ENCODE measurements around the gene DNAJC10.
"Not testable (repeated sequence)": the region's sequence is repeated elsewhere in the genome, so short reads cannot be mapped to it uniquely, and the experiment has no call there.

Gene DNAJC10

DNA sequence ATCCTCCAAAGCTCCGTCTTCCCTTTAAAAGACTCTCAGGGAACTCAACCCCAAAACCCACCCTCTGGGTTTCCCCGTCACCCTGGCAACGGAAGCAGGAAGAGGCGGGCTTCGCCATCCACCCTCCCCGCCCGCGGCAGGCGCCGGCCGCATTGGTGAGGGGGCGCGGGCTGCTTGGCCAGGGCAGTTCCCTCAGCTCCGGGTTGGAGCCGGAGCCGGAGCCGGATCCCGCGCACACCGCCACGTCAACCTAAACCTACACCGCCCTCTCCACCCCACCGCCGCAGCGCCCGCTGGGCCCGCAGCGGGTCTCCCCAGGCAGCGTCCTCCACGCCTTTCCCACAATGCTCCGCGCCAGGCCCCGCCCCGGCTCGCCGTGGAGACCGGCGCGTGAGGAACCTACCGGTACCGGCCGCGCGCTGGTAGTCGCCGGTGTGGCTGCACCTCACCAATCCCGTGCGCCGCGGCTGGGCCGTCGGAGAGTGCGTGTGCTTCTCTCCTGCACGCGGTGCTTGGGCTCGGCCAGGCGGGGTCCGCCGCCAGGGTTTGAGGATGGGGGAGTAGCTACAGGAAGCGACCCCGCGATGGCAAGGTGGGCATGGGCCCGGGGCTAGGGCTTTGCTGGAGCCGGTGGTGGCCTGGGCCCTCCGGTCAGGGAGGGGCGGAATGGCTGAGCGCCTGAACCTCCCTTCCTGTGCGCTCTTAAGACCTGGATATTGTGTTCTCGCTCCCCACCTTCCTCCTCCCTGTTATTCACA, at the start of gene DNAJC10:
DNAJC10 (plus strand) TSS at position 366 of the 758 bp plus-strand sequence. CDS start 1,830 bp downstream, outside the sequence.
- peak; percentile 25 for FAIRE-seq

DNA sequence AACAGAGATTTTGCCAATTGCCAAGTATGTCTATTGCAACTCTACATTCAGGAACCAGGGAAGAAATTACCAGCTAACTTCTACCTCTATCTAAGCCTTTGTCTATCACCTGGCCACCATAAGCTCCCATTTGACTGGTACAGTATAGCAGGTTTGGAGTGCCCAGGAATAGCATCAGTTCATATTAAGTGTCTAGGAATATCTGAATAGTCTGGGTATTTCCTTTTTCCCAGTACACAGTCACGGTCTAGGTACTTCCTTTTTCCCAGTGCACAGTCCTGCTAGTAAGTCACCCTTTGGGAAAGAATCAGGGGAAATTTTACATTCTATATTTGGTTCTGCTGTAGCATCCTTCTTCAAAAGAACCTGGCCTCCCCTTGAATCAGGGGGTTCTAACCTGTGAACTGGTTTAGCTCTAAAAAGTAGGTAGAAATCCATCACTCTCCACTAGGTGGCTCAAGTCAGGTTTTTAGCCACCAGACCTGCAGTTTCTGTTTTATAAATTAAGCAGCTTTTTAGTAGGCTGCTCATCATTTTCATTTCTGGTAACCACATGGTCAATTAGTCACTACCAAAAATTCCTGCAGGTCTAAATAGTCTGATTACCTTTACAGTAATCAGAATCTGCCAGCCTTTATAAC, 49.3 kb upstream of the DNAJC10 start:
- FAIRE-seq = no peak

DNA sequence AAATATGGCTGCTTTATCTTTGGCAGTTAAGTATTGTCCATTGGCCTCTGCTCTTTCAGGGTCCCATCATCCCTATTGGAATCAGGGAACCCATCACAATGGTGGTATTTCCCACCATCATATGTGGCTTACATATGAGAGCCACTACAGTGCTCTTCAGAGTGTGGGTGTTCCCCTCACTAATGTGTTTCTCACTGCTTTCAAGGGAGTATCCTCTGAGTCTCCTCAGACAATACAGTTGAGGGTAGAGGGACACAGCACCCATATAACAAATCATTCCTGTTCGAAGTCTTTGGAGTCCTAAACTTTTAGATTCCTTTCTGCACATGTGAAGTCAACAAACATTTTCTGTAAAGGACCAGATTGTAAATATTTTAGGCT, 48.8 kb upstream of the DNAJC10 start:
- FAIRE-seq = no peak

DNA sequence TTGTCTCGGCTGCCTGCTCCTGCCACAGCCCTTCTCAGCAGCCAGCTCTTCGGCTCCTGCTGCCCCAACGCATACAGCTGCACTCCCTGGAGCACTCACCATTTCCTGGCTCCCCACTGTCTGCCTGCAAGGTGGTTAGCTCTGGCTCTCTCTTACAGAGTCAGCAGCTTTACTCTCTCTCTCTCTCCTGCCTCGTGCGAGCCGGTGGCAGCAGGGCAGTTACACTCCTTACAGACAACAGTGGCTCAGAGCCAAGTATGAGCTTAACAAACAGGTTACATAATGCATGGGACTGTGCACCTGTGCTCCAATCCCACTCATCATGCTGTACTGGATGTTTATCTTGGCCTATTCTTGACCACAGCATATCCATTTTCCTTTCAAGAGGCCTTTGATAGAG, 47.4 kb upstream of the DNAJC10 start:
- no peak for FAIRE-seq

GRCh38 chr2:182672466-182673165, 43.4 kb upstream of the DNAJC10 start:
- FAIRE-seq = no peak

DNA sequence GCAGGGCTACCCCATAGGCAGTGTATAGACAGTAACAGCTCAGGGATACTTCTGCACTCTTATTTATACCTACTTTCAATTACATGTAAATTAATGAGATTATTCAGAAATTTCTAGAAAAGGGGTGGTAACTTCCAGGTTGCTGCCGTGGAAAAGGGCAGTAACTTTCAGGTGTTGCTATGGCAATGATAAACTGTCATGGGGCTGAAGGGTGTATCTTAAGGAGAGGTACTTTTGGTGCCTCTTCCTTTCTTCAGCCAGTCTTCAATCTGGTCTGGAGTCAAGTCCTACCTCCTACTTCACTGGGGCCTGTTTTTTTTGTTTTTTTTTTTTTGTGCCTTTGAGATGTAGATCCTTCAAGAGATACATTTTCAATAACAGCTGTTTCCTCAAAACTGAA, 35.2 kb upstream of the DNAJC10 start:
- no peak for FAIRE-seq

DNA sequence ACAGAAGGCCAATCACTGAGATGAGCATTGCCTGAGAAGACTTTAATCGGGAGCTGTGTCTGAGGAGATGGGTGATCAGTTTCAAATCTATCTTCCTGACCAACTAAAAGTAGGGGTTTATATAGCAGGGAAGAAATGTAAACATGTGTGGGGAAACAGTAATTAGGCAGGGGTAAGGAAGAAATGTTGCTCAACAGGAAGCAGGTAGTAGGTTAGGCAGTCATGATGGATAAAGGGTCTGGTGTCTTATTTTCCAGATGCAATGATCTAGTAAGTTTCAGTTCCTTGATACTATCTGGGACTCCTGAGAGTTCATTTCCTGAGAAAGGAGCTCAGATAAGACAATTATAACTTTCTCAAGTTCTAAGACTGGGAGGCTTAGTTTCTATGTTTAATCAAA, 33.8 kb upstream of the DNAJC10 start:
- FAIRE-seq = no peak

- FAIRE-seq = no peak
These were observed 30.5 kb upstream of the DNAJC10 start for GRCh38 chr2:182685559-182685958.

- FAIRE-seq = not testable (repeated sequence)
These were observed 29.3 kb upstream of the DNAJC10 start for GRCh38 chr2:182686763-182687162.

- FAIRE-seq = no peak
These were observed 21.9 kb upstream of the DNAJC10 start for GRCh38 chr2:182694189-182694588.

DNA sequence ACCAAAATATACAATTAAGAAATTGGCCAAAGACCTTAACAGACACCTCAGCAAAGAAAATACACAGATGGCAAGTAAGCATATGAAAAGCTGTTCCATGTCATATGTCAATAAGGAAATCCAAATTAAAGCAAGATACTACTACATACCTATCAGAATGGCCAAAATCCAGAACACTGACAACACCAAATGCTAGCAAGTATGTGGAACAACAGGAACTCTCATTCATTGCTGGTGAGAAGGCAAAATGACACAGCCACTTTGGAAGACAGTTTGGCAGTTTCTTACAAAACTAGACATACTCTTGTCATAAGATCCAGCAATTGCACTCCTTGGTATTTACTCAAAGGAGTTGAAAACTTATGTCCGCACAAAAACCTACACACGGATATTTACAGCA, 20.3 kb upstream of the DNAJC10 start:
- FAIRE-seq = no peak

- no peak for FAIRE-seq
These were observed 17.4 kb upstream of the DNAJC10 start for GRCh38 chr2:182698671-182699070.

GRCh38 chr2:182705761-182706160, 10.3 kb upstream of the DNAJC10 start:
- FAIRE-seq = no peak

- FAIRE-seq = no peak
These were observed 9.3 kb upstream of the DNAJC10 start for GRCh38 chr2:182706751-182707150.

GRCh38 chr2:182713601-182714000, 2.5 kb upstream of the DNAJC10 start:
- FAIRE-seq = no peak

- no peak for FAIRE-seq
These were observed 751 bp upstream of the DNAJC10 start for GRCh38 chr2:182715121-182715891.

DNA sequence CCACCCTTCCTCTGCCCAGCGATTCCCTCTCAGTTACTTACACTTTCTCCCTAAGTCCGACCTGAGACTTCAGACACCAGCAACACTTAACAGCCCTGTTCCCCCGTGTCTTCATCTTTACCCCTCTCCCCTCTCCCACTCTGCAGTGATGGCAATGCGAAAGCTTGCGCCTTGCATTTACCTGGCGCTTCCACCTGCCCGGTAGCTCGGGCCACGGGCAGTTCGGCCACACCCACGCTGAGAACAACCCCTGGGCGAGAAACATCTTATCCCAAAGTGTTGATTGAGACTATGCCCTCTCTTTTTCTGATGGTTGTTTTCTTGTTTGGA, 558 bp downstream of the DNAJC10 start:
- FAIRE-seq = no peak

DNA sequence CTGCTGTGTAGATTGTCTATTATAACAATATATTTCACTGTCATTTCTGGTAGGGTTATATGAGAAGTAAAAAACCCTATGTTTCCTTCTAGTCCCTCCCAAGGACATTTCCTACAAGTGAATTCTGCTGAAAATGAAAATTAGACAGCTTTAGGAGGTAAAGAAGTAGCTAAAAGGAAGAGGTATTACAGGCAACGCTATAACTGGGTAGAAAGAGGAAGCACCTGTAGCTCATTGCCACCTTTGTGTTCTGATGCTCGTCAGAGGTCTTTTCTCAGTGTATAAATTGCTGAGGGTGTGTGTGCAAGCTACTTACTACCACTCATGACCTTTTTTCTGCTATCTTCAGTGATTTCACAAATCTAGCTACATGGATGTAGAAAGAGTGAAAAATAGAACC, 1.4 kb downstream of the DNAJC10 start:
- FAIRE-seq = no peak

DNA sequence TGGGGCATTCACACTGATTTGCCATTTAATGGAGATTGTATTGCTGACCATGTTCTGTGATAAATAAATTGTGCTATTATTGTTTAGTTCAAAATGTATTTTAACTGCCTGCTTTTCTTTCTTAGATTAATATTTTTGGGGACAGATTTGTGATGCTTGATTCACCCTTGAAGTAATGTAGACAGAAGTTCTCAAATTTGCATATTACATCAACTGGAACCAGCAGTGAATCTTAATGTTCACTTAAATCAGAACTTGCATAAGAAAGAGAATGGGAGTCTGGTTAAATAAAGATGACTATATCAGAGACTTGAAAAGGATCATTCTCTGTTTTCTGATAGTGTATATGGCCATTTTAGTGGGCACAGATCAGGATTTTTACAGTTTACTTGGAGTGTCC, 1.8 kb downstream of the DNAJC10 start:
- no peak for FAIRE-seq

DNA sequence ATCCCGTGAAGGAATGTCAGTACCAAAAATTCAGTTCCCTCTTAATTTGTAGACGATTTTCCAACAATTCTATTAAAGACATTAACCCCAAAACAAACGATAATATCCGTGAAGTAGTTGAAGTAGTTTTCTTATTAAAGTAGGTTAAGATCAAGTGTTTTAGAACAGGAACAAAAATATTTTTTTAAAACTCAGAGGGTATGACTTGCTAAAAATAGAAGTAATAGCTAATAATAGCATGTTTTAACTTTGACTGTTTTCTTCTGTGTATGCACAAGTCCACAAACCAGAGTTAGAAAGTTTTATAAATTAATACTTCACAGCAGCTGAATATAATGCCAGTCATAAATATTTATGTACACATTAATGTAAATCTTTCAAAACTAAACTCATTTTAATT, 2.4 kb downstream of the DNAJC10 start:
- FAIRE-seq = peak; percentile 37

DNA sequence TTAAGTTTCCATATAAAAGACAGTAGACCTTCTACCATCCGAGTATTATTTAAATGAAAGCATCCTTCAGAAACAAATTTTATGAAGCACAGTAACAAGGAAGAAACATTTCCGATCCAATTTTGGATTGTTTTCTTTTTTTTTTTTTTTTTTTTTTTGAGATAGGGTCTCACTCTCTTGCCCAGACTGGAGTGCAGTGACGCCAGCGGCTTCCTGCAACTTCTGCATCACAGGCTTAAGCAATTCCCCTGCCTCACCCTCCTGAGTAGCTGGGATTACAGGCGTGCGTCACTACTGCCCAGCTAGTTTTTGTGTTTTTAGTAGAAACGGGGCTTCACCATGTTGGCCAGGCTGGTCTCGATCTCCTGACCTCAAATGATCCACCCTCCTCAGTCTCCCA, 3.1 kb downstream of the DNAJC10 start:
- FAIRE-seq = not testable (repeated sequence)

GRCh38 chr2:182724656-182725055, 8.6 kb downstream of the DNAJC10 start:
- no peak for FAIRE-seq

GRCh38 chr2:182726473-182726872, 10.4 kb downstream of the DNAJC10 start:
- FAIRE-seq = no peak
